Measurements from ENCODE around the gene COPZ1.

The COPZ1 gene

GRCh38 chr12:54392485-54393206, 67.7 kb downstream of the COPZ1 start:
- Histone ChIP-seq H3K23ac (ENCODE audit: low read length in 2 of 2) (no peak overlapping the region), H3K9me3 (ENCODE audit: control insufficient read depth, low read length) (no peaks in the 10 kb centered on the region), H3K36me3 (ENCODE audit: control insufficient read depth in 1 of 2, insufficient read depth in 2 of 2, low read depth in 1 of 2, low read length in 2 of 2) (peaks cover 26 to 60% of the 10 kb centered on the region in 2 experiments), H2BK15ac (ENCODE audit: low read depth, poor library complexity, severe bottlenecking) (peak overlapping the region; percentile 36), H2BK120ac (ENCODE audit: low read depth, low read length) (no peak overlapping the region), H3K79me1 (replicated peaks; ENCODE audit: low read length, poor library complexity, severe bottlenecking) (no peaks in the 10 kb centered on the region), H4K91ac (ENCODE audit: low read length) (no peak overlapping the region), H3K14ac (ENCODE audit: low read length in 2 of 2) (no peak overlapping the region), H3K4me3 (ENCODE audit: insufficient read depth in 1 of 2, low read depth in 1 of 2, low read length in 2 of 2) (no peak overlapping the region), H2AK5ac (ENCODE audit: low read length, severe bottlenecking) (no peak overlapping the region), H3K4me2 (ENCODE audit: low read length, poor library complexity, severe bottlenecking) (no peak overlapping the region), H4K8ac (ENCODE audit: low read length) (no peak overlapping the region), H3K4ac (ENCODE audit: low read depth in 1 of 2, low read length in 2 of 2) (no peak overlapping the region), H3K9ac (ENCODE audit: low read length) (peak overlapping the region; percentile 30), H2BK12ac (ENCODE audit: low read length in 2 of 2) (no peak overlapping the region), H2AFZ (ENCODE audit: low read depth, low read length) (no peak overlapping the region), H3K4me1 (ENCODE audit: control insufficient read depth, insufficient read depth, low read depth, low read length) (peaks cover 17% of the 10 kb centered on the region), H3K27ac (ENCODE audit: low read length, poor library complexity, severe bottlenecking) (no peak overlapping the region), H2BK5ac (ENCODE audit: low read depth, low read length, poor library complexity, severe bottlenecking) (no peak overlapping the region), H3K27me3 (ENCODE audit: control insufficient read depth in 1 of 2, insufficient read depth in 1 of 2, low read length in 2 of 2) (no peaks in the 10 kb centered on the region), H3K18ac (ENCODE audit: low read depth in 1 of 2, low read length in 2 of 2) (no peak overlapping the region)
- DNase-seq: no peak
- 94% methylated on average over 8 of the region's 8 CpGs for WGBS

GRCh38 chr12:54393207-54393609, 68.3 kb downstream of the COPZ1 start:
- Histone ChIP-seq H3K27ac (ENCODE audit: low read length, poor library complexity, severe bottlenecking) (no peak overlapping the region), H3K23ac (ENCODE audit: low read length in 2 of 2) (no peak overlapping the region), H4K91ac (ENCODE audit: low read length) (no peak overlapping the region), H4K8ac (ENCODE audit: low read length) (no peak overlapping the region), H3K14ac (ENCODE audit: low read length in 2 of 2) (no peak overlapping the region), H2AFZ (ENCODE audit: low read depth, low read length) (no peak overlapping the region), H3K4ac (ENCODE audit: low read depth in 1 of 2, low read length in 2 of 2) (no peak overlapping the region), H2AK5ac (ENCODE audit: low read length, severe bottlenecking) (no peak overlapping the region), H2BK5ac (ENCODE audit: low read depth, low read length, poor library complexity, severe bottlenecking) (no peak overlapping the region), H3K79me1 (replicated peaks; ENCODE audit: low read length, poor library complexity, severe bottlenecking) (peaks cover under 1% of the 10 kb centered on the region), H3K9me3 (ENCODE audit: control insufficient read depth, low read length) (no peaks in the 10 kb centered on the region), H2BK12ac (ENCODE audit: low read length in 2 of 2) (no peak overlapping the region), H3K4me3 (ENCODE audit: insufficient read depth in 1 of 2, low read depth in 1 of 2, low read length in 2 of 2) (no peak overlapping the region), H2BK120ac (ENCODE audit: low read depth, low read length) (no peak overlapping the region), H3K36me3 (ENCODE audit: control insufficient read depth in 1 of 2, insufficient read depth in 2 of 2, low read depth in 1 of 2, low read length in 2 of 2) (peaks cover 31 to 65% of the 10 kb centered on the region in 2 experiments), H3K4me2 (ENCODE audit: low read length, poor library complexity, severe bottlenecking) (no peak overlapping the region), H3K18ac (ENCODE audit: low read depth in 1 of 2, low read length in 2 of 2) (no peak overlapping the region), H3K27me3 (ENCODE audit: control insufficient read depth in 1 of 2, insufficient read depth in 1 of 2, low read length in 2 of 2) (no peaks in the 10 kb centered on the region), H3K4me1 (ENCODE audit: control insufficient read depth, insufficient read depth, low read depth, low read length) (peaks cover 17% of the 10 kb centered on the region), H3K9ac (ENCODE audit: low read length) (peak overlapping the region; percentile 30), H2BK15ac (ENCODE audit: low read depth, poor library complexity, severe bottlenecking) (peak overlapping the region; percentile 36)
- no peak for DNase-seq
- 93% methylated on average over 6 of the region's 6 CpGs for WGBS

GRCh38 chr12:54393743-54394142, 68.8 kb downstream of the COPZ1 start:
- no peak overlapping the region for H2BK12ac ChIP-seq (ENCODE audit: low read length in 2 of 2)
- no peak overlapping the region for H2BK15ac ChIP-seq (ENCODE audit: low read depth, poor library complexity, severe bottlenecking)

GRCh38 chr12:54394281-54394719, 69.4 kb downstream of the COPZ1 start:
- Histone ChIP-seq H3K9me3 (ENCODE audit: control insufficient read depth, low read length) (no peaks in the 10 kb centered on the region), H3K9ac (ENCODE audit: low read length) (peak overlapping the region; percentile 15), H2AFZ (ENCODE audit: low read depth, low read length) (no peak overlapping the region), H3K27me3 (ENCODE audit: control insufficient read depth in 1 of 2, insufficient read depth in 1 of 2, low read length in 2 of 2) (no peaks in the 10 kb centered on the region), H2BK12ac (ENCODE audit: low read length in 2 of 2) (no peak overlapping the region), H2BK15ac (ENCODE audit: low read depth, poor library complexity, severe bottlenecking) (no peak overlapping the region), H4K8ac (ENCODE audit: low read length) (no peak overlapping the region), H3K18ac (ENCODE audit: low read depth in 1 of 2, low read length in 2 of 2) (no peak overlapping the region), H2BK120ac (ENCODE audit: low read depth, low read length) (no peak overlapping the region), H3K27ac (ENCODE audit: low read length, poor library complexity, severe bottlenecking) (no peak overlapping the region), H3K4me1 (ENCODE audit: control insufficient read depth, insufficient read depth, low read depth, low read length) (peaks cover 14% of the 10 kb centered on the region), H3K36me3 (ENCODE audit: control insufficient read depth in 1 of 2, insufficient read depth in 2 of 2, low read depth in 1 of 2, low read length in 2 of 2) (peaks cover 39 to 76% of the 10 kb centered on the region in 2 experiments), H3K4me3 (ENCODE audit: insufficient read depth in 1 of 2, low read depth in 1 of 2, low read length in 2 of 2) (no peak overlapping the region), H3K14ac (ENCODE audit: low read length in 2 of 2) (no peak overlapping the region), H4K91ac (ENCODE audit: low read length) (no peak overlapping the region), H3K4ac (ENCODE audit: low read depth in 1 of 2, low read length in 2 of 2) (no peak overlapping the region), H2AK5ac (ENCODE audit: low read length, severe bottlenecking) (no peak overlapping the region), H2BK5ac (ENCODE audit: low read depth, low read length, poor library complexity, severe bottlenecking) (no peak overlapping the region), H3K23ac (ENCODE audit: low read length in 2 of 2) (no peak overlapping the region), H3K79me1 (replicated peaks; ENCODE audit: low read length, poor library complexity, severe bottlenecking) (peaks cover 4% of the 10 kb centered on the region), H3K4me2 (ENCODE audit: low read length, poor library complexity, severe bottlenecking) (no peak overlapping the region)
- 26% methylated on average over 4 of the region's 4 CpGs for WGBS
- peak; percentile 59 for DNase-seq

More at GRCh38 chr12:54393743-54394142, 68.8 kb downstream of the COPZ1 start:
- Histone ChIP-seq H3K23ac (ENCODE audit: low read length in 2 of 2) (no peak overlapping the region), H3K9ac (ENCODE audit: low read length) (peak overlapping the region; percentile 15), H2BK5ac (ENCODE audit: low read depth, low read length, poor library complexity, severe bottlenecking) (no peak overlapping the region), H4K91ac (ENCODE audit: low read length) (no peak overlapping the region), H3K27me3 (ENCODE audit: control insufficient read depth in 1 of 2, insufficient read depth in 1 of 2, low read length in 2 of 2) (no peaks in the 10 kb centered on the region), H3K4me3 (ENCODE audit: insufficient read depth in 1 of 2, low read depth in 1 of 2, low read length in 2 of 2) (no peak overlapping the region), H3K4ac (ENCODE audit: low read depth in 1 of 2, low read length in 2 of 2) (no peak overlapping the region), H3K27ac (ENCODE audit: low read length, poor library complexity, severe bottlenecking) (no peak overlapping the region), H2AFZ (ENCODE audit: low read depth, low read length) (no peak overlapping the region), H3K36me3 (ENCODE audit: control insufficient read depth in 1 of 2, insufficient read depth in 2 of 2, low read depth in 1 of 2, low read length in 2 of 2) (peaks cover 36 to 71% of the 10 kb centered on the region in 2 experiments), H3K9me3 (ENCODE audit: control insufficient read depth, low read length) (no peaks in the 10 kb centered on the region), H3K4me1 (ENCODE audit: control insufficient read depth, insufficient read depth, low read depth, low read length) (peaks cover 17% of the 10 kb centered on the region), H2AK5ac (ENCODE audit: low read length, severe bottlenecking) (no peak overlapping the region), H3K4me2 (ENCODE audit: low read length, poor library complexity, severe bottlenecking) (no peak overlapping the region), H4K8ac (ENCODE audit: low read length) (no peak overlapping the region), H3K18ac (ENCODE audit: low read depth in 1 of 2, low read length in 2 of 2) (no peak overlapping the region), H3K14ac (ENCODE audit: low read length in 2 of 2) (no peak overlapping the region), H2BK120ac (ENCODE audit: low read depth, low read length) (no peak overlapping the region), H3K79me1 (replicated peaks; ENCODE audit: low read length, poor library complexity, severe bottlenecking) (peaks cover 4% of the 10 kb centered on the region)
- no peak for DNase-seq
- 94% methylated on average over 3 of the region's 3 CpGs for WGBS
